ENCODE data around the gene AP2B1. TPM values are rescaled to one million over a fixed set of nuclear protein-coding genes. Genes with fewer than 3 reads are reported as not detected.

The AP2B1 gene
- total and polyA plus RNA-seq, 9 of the 15 experiments (the other 6 are each of a cell fraction or from before 2014, with no cell fraction given) = 60.1 to 287 (median 105) TPM

- no peak overlapping the region for H3K4me2 ChIP-seq (ENCODE audit: insufficient read depth, low read length)
- POLR2A ChIA-PET = interaction anchor here (1.0 kb wide), 1 partner anchor 14 kb away, joined by 4 read pairs; no protein-coding TSS in a partner anchor
- peaks cover 24% of the 10 kb centered on the region for H3K79me2 ChIP-seq (ENCODE audit: control insufficient read depth, insufficient read depth, low read length)
- DNase-seq (ENCODE audit: extremely low read depth in 1 of 4, low spot score in 3 of 4) (no peak), ATAC-seq (no peak), FAIRE-seq (no peak)
- in situ Hi-C loops (cut with MboI) = no loop called here
- TF ChIP-seq POLR3A (IDR thresholded peaks at IDR 0.05; ENCODE audit: borderline replicate concordance, extremely low read depth, insufficient read depth, insufficient read length) (no peak), THRAP3 (IDR thresholded peaks at IDR 0.05; ENCODE audit: borderline replicate concordance) (no peak), DACH1 (IDR thresholded peaks at IDR 0.05; ENCODE audit: partially characterized antibody) (no peak), ZNF77 (CRISPR knock-in tag; IDR thresholded peaks at IDR 0.05) (no peak), FOXA3 (CRISPR knock-in tag; conservative IDR thresholded peaks at IDR 0.05 in 1 of 2, IDR thresholded peaks at IDR 0.05 in 1 of 2) (no peak), ZNF165 (CRISPR knock-in tag; IDR thresholded peaks at IDR 0.05; ENCODE audit: borderline replicate concordance) (no peak), MAZ (CRISPR knock-in tag; conservative IDR thresholded peaks at IDR 0.05 in 1 of 2, IDR thresholded peaks at IDR 0.05 in 1 of 2) (no peak), CCAR2 (IDR thresholded peaks at IDR 0.05; ENCODE audit: low read depth, low read length) (no peak), HDAC3 (IDR thresholded peaks at IDR 0.05; ENCODE audit: borderline replicate concordance, partially characterized antibody) (no peak), L3MBTL2 (IDR thresholded peaks at IDR 0.05) (no peak), XRCC5 (IDR thresholded peaks at IDR 0.05; ENCODE audit: low read depth, low read length) (no peak), ZNF518B (CRISPR knock-in tag; IDR thresholded peaks at IDR 0.05) (no peak), LARP7 (IDR thresholded peaks at IDR 0.05) (no peak), ARNT (IDR thresholded peaks at IDR 0.05) (no peak)
- TF ChIP-seq, protein P1, sequence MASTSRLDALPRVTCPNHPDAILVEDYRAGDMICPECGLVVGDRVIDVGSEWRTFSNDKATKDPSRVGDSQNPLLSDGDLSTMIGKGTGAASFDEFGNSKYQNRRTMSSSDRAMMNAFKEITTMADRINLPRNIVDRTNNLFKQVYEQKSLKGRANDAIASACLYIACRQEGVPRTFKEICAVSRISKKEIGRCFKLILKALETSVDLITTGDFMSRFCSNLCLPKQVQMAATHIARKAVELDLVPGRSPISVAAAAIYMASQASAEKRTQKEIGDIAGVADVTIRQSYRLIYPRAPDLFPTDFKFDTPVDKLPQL (IDR thresholded peaks at IDR 0.05; ENCODE audit: extremely low read depth, insufficient read length) = no peak
- TF ChIP-seq, protein P2, sequence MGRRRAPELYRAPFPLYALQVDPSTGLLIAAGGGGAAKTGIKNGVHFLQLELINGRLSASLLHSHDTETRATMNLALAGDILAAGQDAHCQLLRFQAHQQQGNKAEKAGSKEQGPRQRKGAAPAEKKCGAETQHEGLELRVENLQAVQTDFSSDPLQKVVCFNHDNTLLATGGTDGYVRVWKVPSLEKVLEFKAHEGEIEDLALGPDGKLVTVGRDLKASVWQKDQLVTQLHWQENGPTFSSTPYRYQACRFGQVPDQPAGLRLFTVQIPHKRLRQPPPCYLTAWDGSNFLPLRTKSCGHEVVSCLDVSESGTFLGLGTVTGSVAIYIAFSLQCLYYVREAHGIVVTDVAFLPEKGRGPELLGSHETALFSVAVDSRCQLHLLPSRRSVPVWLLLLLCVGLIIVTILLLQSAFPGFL (CRISPR knock-in tag; IDR thresholded peaks at IDR 0.05) = no peak
- no peak overlapping the region for H3K9ac ChIP-seq (ENCODE audit: insufficient read depth in 1 of 2, low read depth in 2 of 2, low read length in 2 of 2)
- H3K36me3 ChIP-seq (ENCODE audit: control insufficient read depth, insufficient read depth, low read length) = peaks cover 91% of the 10 kb centered on the region
- intact Hi-C loops (cut with micrococcal nuclease) = no loop called here
- CTCF ChIA-PET (ENCODE audit: low intra/inter-chr PET ratio) = no interaction called here
- 63% methylated on average over 1 of the region's 1 CpG for WGBS (ENCODE audit: insufficient coverage, low coverage, missing lambda C conversion rate)
- H3K9me1 ChIP-seq (ENCODE audit: control insufficient read depth, insufficient read depth, low read length) = no peaks in the 10 kb centered on the region
- no peaks in the 10 kb centered on the region for H3K4me1 ChIP-seq (replicated peaks in 1 of 2; ENCODE audit: control insufficient read depth in 2 of 2, insufficient read depth in 2 of 2, low read length in 2 of 2)
- no peaks in the 10 kb centered on the region for H4K20me1 ChIP-seq (replicated peaks; ENCODE audit: control insufficient read depth, insufficient read depth, low read length)
- no peak overlapping the region for H2AFZ ChIP-seq (ENCODE audit: low read depth, low read length)
- H3K4me3 ChIP-seq = no peak overlapping the region
- no peaks in the 10 kb centered on the region for H3K27me3 ChIP-seq (ENCODE audit: control insufficient read depth in 2 of 2, insufficient read depth in 2 of 2, low read length in 2 of 2)
- no peaks in the 10 kb centered on the region for H3K9me3 ChIP-seq (replicated peaks; ENCODE audit: control insufficient read depth, insufficient read depth, low read depth, low read length)
- no TSS peak for BruUV-seq (replicated peaks)
- H3K27ac ChIP-seq (ENCODE audit: extremely low read depth, low read depth, low read length) = no peak overlapping the region
Observed at GRCh38 chr17:35621768-35622167, 34.6 kb downstream of the AP2B1 start.

Measured in K562 (cell line).